SU-DHL-6 (cell line): ENCODE data around the gene ADAM19.

Experiments used
- CTCF ChIP-seq: fragments of 200-600 bp; sonication (generic); IDR thresholded peaks from one replicate; pipeline ENCODE4 v1.5.1; 2017; ENCODE audit warnings: antibody characterized with exemption, mild to moderate bottlenecking, low read length, moderate library complexity; ENCODE audit not compliant: insufficient read depth, poor library complexity, severe bottlenecking
- EZH2phosphoT487 ChIP-seq: fragments of 200-600 bp; sonication (generic), shearing (Covaris generic); conservative IDR thresholded peaks from 2 replicates; pipeline ENCODE4 v1.6.1; 2018; ENCODE audit warnings: mild to moderate bottlenecking, antibody characterized with exemption, low read length, moderate library complexity, mixed read lengths

- TF ChIP-seq CTCF (no peak), EZH2phosphoT487 (no peak)
Observed at GRCh38 chr5:157486221-157486681, 89.3 kb downstream of the ADAM19 start.
